H1 (cell line): ENCODE data around the gene HPS3. TPM values are rescaled to one million over a fixed set of nuclear protein-coding genes. Genes with fewer than 3 reads are reported as not detected.

Source experiments
- CBX5 ChIP-seq: fragments of 300-800, 300-1000 bp; sonication (generic); IDR thresholded peaks from 2 replicates; pipeline ENCODE4 v1.7.1; 2016; ENCODE audit warnings: antibody characterized with exemption, low read length, low read depth
- CTCF ChIP-seq, 3 experiments: IDR thresholded peaks; 1 replicate in 2 of 3; 2 replicates in 1 of 3; pipeline versions ENCODE4 v1.5.1 to v1.6.1; 2011; ENCODE audit warnings: low read length in 3 of 3, mild to moderate bottlenecking in 3 of 3, inconsistent platforms in 2 of 3, low read depth in 1 of 3, moderate library complexity in 1 of 3; ENCODE audit not compliant: insufficient read depth in 1 of 3; ENCODE audit errors: control extremely low read depth in 1 of 3
- E2F6 ChIP-seq: IDR thresholded peaks from 2 replicates; pipeline ENCODE4 v1.6.1; 2012; ENCODE audit warnings: inconsistent platforms
- FOSL1 ChIP-seq: IDR thresholded peaks from 2 replicates; pipeline ENCODE4 v1.6.1; 2011; ENCODE audit warnings: mild to moderate bottlenecking, low read depth, low read length, moderate library complexity; ENCODE audit not compliant: insufficient read depth
- JUN ChIP-seq: IDR thresholded peaks from 2 replicates; pipeline ENCODE4 v1.6.1; 2011; ENCODE audit warnings: low read depth, mild to moderate bottlenecking, improper control_type of control experiment, low read length
- RNF2 ChIP-seq: fragments of 200-900, 300-1000 bp; sonication (generic); IDR thresholded peaks from 2 replicates; pipeline ENCODE4 v1.7.1; 2016; ENCODE audit warnings: borderline replicate concordance, low read depth, mild to moderate bottlenecking, antibody characterized with exemption, low read length; ENCODE audit not compliant: poor library complexity, severe bottlenecking; ENCODE audit errors: missing control alignments
- TAF1 ChIP-seq: IDR thresholded peaks from 2 replicates; pipeline ENCODE4 v1.6.1; 2011; ENCODE audit warnings: mild to moderate bottlenecking, low read depth, low read length
- ZNF274 ChIP-seq: IDR thresholded peaks from 2 replicates; pipeline ENCODE4 v1.7.0; 2012; ENCODE audit warnings: low read length, borderline replicate concordance; ENCODE audit errors: extremely low read depth
- polyA plus RNA-seq, 7 experiments: library from polyadenylated mRNA; depleted of rRNA in 3 of 7; stranded (reverse) in 5 of 7; unstranded in 2 of 7; fragments of >200 nt in 5 of 7; fragments of 200-250 nt in 2 of 7; gene quantifications; 1 replicate in 5 of 7; 2 replicates in 1 of 7; 4 replicates in 1 of 7; pipeline versions ENCODE4 v1.2.1 to v1.2.3, GENCODE V29; 2011 to 2013; ENCODE audit warnings: missing spikeins in 2 of 7, mixed read lengths in 2 of 7
- total RNA-seq: library from RNA; stranded (reverse); fragmentation: NEBNext Ultra II Directional; extraction: Animal tissue kit (Norgen Biotek cat#: 25700); gene quantifications from 2 replicates; pipeline ENCODE4 v1.2.1, GENCODE V29; 2021

The HPS3 gene
- total and polyA plus RNA-seq, 2 of the 8 experiments (the other 6 are each of a cell fraction or from before 2014, with no cell fraction given): 23.7 to 48.7 TPM

- TF ChIP-seq JUN (no peak), RNF2 (no peak), E2F6 (no peak), ZNF274 (no peak), TAF1 (no peak), CTCF (IDR thresholded peaks at IDR 0.05; ENCODE audit: control extremely low read depth in 1 of 3, insufficient read depth in 1 of 3, low read depth in 1 of 3, low read length in 3 of 3) (no peak), FOSL1 (no peak), CBX5 (no peak)
Observed at GRCh38 chr3:149085828-149086231, 43.6 kb upstream of the HPS3 start (continued).
